Stimulated activated CD4-positive, alpha-beta T cell treated with anti-CD3 and anti-CD28 coated beads, Interleukin-1b, Interleukin-23, amount 100 ng/mL, for 1 hour (primary cell): Measurements from ENCODE around the gene CSH2.
"Not testable (repeated sequence)": the region's sequence is repeated elsewhere in the genome, so short reads cannot be mapped to it uniquely, and the experiment has no call there.

Experiments used
- DNase-seq, 2 donors: peaks; one replicate each; pipeline ENCODE4 v3.0.0-alpha.2; 2020; ENCODE audit warnings: low read depth in 2 of 2

Gene CSH2

DNA sequence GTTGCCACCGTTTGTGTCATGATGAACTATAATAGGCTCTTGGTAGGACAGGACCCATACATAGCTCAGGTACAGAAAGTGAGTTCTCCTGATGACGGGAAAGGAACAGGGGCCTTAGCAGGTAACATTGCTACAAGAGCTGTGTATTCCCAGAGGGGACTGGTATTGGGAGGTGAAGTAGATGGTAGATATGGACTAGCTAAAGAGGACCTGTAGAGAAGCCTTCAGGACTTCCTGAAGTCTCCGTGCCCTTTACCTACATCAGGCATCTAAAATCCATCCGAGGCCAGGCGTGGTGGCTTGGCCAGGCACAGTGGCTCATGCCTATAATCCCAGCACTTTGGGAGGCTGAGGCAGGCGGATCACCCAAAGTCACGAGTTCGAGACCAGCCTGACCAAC, 18.3 kb downstream of the CSH2 start:
- DNase-seq: no peak

DNA sequence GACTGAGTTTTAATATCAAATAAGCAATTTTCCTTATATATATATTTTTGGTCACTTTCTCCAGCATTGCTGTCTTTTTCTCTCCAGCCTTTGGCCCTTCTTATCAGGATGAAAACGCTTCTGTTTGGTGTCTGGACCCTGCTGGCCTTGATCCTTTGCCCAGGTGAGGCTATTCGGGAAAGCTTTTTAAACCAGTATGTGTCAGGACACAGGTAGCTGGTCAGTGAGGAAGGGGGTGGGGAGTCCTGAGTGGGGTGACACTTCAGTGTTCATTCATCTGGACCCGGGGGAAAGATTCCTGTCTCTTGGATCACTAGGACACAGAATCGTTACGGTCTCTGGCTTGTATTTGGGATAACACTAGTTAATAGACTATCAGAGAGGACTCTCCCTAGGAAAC, 18.8 kb downstream of the CSH2 start:
- no peak for DNase-seq

DNA sequence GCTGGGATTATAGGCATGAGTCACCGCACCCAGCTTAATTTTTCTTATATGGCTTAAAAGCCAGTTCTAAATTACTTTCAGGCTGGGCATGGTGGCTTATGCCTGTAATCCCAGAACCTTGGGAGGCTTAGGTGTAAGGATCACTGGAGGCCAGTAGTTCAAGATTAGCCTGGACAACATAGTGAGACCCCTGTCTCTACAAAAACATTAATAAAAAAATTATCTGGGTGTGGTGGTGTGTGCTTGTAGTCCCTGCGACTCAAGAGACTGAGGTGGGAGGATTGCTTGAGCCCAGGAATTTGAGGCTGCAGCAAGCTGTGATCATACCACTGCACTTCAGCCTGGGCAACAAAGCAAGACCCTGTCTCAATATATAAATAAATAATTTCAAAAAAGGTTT, 20.2 kb downstream of the CSH2 start:
- DNase-seq: no peak

DNA sequence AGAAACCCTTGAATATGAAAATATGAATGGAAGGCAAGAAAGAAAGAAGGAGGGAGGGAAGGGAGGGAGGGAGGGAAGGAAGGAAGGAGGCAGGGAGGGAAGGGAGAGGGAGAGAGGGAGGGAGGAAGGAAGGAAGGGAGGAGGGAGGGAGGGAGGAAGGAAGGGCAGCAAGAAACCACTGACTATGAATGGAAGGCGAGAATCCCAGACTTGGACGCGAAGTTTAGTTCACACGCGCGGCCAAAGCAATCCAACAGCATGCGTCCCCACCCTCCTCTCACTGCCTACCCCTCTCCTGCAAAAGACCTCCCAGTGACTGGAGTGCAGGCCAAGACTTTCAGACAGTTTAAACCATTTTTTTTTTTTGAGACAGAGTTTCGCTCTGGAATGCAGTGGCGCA, 23.1 kb downstream of the CSH2 start:
- DNase-seq: no peak

DNA sequence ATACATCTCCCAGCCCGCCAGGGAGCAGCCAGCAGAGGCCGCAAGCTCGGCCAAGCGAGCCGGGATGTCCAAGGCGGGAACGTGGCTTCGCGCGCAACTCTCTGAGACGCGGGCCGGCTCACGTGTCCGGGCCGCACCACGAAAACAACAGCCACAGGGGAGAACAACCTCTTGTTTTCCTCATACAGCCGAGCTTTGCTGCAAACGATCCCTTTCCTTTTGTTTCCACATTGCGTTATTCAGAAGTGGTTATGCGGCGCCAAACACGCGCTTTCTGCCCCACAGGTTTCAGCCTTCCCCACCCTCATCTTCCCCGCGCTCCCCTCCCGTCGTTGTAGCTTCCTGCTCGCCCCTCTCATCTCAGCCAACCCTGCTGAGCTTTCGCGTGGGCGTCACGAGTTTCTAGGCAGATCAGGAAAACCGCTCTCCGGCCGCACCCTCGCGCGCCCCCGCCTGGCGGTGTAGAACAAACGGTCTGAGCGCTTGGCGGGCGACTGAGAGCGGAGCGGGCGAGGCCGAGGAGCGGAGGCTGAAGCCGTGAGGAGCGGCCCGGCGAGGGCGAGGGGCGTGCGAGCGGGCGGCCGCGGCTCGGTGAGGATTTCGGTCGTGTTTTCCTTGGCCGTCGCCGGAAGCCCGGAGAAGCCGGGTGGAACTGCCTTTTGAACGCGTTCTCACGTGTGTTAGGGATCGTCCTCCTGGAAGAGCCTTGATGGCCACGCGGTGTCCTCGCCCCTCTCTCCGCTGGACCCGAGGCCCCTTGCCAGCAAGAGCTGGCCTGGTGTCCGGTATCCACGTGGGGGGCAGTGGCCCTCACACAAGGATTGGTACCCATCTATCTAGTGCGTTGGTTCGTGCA, 24.4 kb downstream of the CSH2 start:
- peak; percentile 90 to 95 for DNase-seq

DNA sequence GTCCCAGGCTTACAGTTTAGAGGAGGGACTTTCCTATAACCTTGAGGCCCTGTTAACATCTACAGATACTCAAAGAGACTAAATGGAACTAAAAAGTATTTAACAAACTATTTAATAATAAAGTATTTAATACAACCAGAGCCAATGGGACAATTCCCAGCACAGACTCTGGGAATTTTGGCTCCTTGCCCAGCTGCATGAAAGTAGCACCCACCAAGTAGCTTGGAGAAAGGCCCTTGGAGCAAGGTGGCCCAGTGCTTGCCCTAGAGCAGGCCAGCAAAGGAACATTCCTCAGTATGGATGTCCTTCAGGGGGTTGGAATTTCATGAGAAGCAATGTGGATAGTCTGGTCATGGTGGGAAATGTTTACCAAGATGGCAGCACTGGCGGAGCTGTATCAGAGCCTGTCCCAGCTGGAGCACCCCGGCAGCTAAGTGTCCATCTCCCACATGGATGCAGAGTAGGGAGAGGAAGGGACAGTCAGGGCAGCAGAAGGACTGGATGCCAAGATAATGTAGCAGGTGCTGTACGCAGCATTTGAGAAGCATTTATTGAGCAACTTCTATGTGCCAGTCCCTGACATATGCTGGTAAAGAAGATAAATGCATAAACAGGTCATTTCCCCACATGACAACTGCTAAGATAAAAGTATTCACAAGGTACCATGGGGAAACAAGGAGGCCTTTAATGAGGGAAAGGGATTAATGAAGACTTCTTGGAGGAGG, 25.8 kb downstream of the CSH2 start:
- DNase-seq: no peak

DNA sequence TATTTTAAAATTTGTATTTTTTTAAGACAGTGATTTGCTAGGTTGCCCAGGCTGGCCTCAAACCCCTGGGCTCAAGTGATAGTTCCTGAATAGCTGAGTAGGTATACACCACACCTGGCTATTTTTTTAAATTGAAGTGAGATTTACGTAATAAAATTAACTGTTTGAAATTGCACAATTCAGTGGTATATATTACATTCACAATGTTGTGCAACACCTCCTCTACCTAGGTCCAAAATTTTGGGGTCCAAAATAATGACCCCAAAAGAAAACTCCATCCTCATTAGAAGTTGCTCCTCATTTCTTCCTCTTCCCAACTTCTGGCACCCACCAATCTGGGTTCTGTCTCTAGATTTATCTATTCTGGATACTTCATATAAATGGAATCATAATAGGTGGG, 28.0 kb downstream of the CSH2 start:
- no peak for DNase-seq

DNA sequence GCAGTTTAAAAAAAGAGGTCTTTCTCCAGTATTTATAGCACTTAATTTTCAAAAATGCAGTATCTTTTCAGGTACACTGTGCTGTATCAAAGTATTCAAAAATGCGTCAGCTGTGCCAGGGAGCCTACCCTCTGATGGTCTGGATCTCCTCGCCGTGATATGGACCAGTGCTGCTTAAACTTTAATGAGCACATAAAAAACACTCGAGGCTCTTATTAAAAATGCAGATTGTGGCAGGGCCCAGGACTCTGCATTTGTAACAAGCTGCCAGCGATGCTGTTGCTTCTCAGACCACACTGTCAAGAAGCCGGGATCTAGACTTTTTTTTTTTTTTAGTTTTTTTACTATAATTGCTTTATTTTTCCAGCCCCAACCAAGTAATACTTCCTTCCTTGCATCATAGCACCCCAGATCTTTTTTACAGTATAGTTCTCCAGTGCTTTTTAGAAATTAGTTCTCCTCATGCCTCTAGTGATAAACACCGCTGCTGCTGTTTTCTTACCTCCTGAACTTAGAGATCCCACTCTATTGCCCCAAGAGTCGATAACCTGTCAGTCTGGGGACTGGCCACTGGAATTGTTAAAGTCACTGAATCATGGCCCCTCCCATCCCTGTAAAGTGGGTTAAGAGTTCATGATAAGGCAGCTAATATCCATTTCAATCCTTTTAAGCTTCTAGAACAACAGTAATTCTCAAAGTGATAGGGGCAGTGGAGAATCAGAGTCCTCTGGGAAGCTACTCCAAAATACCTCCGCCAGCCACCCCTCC, 29.4 kb downstream of the CSH2 start:
- DNase-seq: no peak

DNA sequence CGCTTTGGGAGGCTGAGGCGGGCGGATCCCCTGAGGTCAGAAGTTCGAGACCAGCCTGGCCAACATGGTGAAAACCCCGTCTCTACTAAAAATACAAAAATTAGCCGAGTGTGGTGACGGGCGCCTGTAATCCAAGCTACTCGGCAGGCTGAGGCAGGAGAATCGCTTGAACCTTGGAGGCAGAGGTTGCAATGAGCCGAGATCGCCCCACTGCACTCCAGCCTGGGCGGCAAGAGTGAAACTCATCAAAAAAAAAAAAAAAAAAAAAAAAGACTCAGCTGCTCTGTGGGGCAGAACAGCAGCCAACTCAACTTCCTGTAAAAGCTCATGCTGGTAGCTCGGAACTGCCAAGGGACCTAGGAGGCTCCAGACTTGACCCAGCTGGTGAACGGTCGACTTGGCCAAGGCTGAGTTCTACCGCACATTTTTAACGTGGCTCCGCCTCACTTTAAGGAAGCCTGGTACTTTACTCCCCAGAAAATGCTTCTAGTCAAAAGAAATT, 30.0 kb downstream of the CSH2 start:
- not testable (repeated sequence) for DNase-seq

DNA sequence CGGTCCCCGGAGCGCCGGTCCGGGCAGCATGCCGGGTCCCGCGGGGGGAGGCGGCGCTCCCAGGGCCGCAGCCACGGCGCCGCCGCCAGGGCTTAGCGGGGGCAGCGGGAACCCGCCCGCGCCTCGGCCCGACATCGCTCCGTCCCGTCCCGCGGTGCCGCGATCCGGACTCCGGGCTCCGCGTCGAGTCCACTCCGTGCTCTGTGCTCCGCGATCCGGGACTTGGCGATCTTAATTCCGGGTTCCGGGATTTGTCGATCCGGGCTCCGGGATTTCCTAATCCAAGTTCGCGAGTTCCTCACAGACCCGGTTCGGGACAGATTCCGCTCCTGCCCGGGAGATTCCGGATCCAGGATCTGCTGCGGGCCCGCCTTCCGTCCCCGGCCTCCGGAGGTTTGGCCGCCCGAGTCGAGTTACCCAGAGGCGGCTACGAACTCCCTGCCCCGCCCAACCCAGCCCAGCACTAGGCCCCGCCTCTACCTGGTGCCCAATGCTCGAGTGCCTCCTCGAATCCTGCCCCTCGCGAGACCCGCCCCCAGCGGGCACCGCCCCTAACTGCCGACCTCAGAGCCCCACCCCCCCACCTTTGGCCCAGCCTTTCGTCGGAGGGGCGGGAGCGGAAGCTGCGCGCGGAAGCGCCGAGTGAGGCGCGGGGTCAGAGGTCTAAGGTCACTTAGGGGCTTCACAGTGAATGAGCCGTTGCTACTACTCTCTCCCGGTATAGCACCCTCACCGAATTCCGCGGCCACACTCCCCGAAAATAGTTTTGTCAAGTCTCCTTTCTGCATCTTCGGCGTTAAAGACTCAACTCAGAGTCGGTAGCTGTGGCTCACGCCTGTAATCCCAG, 30.7 kb downstream of the CSH2 start, which contains the start of gene SMARCD2:
Gene SMARCD2, minus strand, starts transcription at position 146 of the 847 bp plus-strand sequence. Its CDS starts 11 bp downstream, at position 135.
- DNase-seq: peak; percentile 97 to 99

DNA sequence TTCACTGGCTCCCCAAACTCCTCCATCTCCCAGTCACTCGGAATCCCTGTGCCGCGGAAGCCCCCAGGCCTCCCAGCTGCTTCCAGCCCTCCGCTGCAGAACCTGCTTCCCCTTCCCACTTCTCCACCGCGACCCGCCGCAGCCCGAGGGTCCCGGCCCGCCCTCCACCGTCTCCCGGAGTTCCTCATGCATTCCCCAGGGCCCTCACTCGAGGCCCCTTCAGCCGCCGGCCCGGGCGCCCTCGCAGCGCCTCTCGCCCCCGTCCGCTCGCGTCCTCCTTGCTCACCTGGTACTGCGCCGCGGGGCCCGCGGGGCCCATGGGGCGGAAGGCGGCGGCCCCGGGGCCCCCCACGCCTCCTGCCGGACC, 31.3 kb downstream of the CSH2 start:
- DNase-seq: no peak

DNA sequence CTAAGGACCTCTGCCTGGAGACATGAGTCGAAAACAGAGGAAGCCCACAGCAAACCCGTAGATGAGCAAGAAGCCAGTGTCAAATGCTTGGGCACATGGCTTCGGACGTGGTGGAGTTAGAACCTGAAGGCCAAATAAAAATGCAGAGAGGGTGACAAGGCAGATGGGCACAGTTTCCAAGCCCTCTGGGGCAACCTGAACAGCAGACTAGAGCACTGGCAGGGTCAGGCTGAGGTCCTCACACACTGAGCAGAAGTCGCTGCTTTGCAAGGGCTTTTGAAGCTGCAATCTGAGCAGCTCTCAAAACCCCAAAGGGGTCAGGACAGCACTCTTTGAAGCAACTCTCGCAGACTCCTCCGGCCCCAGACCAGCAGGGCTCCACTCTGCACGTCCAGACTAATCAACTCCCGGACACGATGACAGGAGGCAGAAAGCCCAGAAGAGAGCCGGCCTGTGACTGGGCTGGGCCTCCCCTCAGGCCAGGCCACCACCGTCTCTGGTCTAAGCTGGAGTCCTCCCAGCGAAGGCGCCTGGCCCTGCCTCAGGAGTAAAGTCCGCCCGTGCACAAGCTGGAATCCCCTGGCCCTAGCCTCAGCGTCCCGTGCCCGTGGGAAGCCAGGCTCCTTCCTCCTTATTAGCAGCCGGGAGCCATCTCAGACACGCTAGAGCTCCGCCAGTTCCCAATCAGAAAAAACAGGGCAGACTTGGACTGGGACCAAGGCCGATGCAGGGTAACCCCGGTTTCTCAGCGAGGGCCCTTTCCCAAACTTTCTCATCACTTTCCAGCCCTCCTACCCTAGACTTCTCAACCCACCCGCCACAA, 31.9 kb downstream of the CSH2 start:
- no peak for DNase-seq

DNA sequence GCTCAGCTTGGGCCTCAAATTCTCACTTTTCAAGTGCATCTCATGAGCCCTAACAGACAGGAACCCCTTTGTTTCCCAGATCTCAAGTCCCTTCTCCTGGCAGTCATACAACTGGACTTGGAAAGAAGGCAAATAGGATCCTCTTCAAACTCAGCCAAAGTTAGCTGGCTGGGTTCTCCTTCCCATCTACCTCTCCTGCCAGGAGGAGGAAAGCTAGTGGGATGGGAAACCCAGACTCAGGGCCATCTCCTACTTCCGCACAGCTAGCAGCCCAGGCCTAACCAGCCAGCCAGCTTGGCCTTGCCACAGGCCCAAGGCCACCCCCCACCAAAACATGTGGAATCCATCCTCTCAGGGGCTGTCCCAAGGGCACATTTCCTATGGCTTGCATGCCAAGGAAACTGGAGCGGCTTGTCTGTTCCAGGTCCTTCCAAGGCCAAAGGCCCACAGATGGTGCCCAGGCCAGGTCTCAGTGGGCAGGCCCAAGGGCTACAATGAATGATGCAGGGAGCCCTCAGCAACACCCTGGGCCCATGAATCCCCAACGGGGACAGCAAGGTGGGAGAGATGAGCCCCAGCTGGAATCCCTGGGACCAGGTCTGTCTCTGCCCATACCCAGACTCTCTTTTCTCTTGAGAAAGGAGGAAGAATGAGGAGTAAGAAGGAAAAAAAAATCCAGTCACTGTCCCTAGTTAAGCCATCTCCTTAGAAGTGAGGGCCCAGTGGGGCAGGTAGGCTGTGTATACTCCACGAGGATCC, 32.7 kb downstream of the CSH2 start:
- DNase-seq: no peak

DNA sequence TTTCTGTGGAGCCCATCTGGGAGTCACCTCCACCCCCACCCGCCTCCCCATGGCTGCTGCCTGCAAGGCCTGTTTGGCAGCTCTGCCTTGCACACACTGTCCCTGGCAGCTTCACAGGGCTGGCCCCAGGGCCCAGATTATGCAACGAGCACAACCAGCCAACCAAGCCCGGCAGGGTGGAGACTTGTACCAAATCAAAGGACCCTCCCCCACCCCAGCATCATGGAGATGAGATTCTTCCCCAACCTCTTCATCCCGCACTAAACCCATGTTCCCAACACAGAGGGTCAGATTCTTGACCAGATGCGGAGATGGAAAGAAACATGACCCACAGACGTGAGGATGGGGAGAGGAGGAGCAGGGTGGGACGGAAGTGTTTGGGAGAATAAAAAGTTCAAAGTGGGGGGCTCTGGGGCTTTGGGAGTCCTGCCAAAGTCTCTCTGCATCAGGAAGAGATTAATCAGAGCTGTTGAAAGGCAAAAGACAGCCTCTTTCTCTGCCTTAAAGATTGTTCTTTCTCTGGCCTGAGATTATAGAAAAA, 34.8 kb downstream of the CSH2 start:
- DNase-seq: no peak

DNA sequence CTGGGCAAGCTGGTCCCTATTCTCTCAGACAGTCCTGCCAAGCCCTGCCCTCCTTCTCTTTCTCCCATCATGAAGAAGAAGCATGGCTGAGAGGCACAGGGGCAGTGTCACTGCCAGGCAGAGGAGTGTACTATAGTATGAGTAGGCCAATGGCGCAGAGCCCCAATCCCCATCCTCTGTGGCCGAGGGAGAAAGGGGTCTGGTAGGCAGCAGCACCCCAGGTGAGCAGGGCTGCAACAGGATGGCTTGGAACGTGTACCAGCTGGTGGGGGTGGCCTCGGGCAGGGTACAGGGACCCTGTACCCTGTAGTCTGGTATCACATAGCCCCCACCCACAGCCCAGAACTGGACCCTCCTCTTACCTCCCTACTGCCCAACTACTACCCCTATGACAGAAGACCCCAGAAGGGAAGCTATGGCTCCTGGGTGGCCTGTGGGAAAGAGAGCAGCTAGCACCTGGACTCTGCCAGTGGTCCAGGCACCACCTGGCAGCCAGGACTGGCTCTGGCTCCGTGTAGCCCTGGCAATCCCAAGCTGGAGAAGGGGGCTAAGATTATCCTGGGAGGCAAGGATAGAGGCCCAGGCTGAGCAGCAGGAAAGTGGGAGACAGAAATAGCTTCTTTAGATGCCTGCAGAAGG, 35.4 kb downstream of the CSH2 start:
- DNase-seq: no peak

DNA sequence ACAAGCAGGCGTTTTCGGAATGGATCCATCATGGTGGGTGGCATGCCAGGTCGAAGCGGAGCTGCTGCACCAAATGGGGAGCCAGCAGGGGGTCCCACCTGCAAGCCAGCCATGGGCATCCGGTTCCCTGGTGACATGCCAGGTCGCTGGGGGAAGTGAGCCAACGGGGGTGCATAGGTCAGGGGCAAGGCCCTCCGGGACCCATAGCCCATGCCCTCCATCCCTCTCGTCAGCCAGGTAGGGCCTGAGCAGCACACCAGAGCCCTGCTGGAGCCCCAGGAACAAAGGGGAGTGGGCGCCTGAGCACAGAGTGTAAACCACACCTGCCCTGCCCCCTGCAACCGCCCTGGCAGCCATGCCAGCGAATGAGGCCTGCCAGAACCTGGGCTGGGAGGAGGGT, 36.0 kb downstream of the CSH2 start:
- no peak for DNase-seq

DNA sequence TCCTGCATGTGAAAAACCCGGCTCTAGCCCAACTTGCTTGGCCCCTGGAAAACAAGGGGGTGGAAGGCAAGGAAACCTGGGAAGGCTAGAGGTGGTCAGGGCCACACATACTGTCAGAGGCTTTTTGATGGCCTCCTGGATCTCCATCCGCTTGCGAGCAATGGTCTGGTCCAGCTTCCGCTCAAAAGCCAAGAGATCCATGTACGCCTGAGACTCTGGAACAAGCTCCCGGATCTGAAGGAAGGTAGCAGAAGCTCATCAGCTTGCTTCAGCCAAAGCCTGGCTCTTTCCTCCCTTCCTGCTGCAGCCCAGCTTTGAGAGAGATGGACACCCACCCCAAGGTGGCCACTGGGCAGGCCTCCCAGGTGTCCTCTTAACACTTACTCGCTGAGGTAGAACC, 36.7 kb downstream of the CSH2 start:
- no peak for DNase-seq

DNA sequence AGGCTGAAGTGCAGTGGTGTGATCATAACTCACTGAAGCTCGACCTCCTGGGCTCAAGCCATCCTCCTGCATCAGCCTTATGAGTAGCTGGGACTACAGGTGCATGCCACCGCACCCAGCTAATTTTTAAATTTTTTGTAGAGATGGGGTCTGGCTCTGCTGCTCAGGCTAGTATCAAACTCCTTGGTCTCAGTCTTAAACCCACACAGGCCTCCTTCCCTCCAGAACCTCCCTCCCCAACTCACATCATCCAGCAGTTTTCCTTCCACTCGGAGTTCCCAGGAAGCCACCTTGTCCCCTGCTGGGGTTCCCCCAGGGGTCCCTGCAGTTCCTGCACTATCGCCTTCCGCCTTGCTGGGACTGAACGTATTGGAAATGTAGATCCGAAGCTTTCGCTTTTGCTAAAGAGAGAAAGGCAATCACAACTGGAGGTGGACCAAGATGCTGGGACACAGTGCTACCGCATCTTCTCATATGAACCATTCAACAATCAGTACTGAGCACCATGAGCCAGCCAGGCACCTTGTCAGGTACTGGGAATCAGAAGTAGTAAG, 38.2 kb downstream of the CSH2 start:
- DNase-seq: no peak
